Kidney (tissue), 14 donors: Measurements from ENCODE around the gene PDLIM7. TPM values are rescaled to one million over a fixed set of nuclear protein-coding genes. Genes with fewer than 3 reads are reported as not detected.

Source experiments
- DNase-seq, 5 donors: peaks; one replicate each; pipeline ENCODE4 v3.0.0-alpha.2; 2013 to 2020
- FAIRE-seq: peaks from 2 replicates; lab custom pipeline; 2012; peaks lifted over from hg19 to GRCh38; lab: Jason Lieb, UNC
- H3K27ac ChIP-seq, 2 donors: one replicate each; pipeline ENCODE4 v1.7.0; 2013; ENCODE audit warnings: low read depth in 2 of 2, low read length in 2 of 2, inconsistent platforms in 1 of 2
- H3K27me3 ChIP-seq: one replicate; pipeline ENCODE4 v1.7.1; 2013; ENCODE audit warnings: low read length, inconsistent platforms; ENCODE audit not compliant: control insufficient read depth, insufficient read depth
- H3K36me3 ChIP-seq, 3 donors: one replicate each; pipeline versions ENCODE4 v1.7.0 to v1.7.1; 2013; ENCODE audit warnings: low read length in 3 of 3, control low read depth in 1 of 3, inconsistent platforms in 1 of 3; ENCODE audit not compliant: insufficient read depth in 3 of 3, control insufficient read depth in 2 of 3
- H3K4me1 ChIP-seq, 3 donors: one replicate each; pipeline versions ENCODE4 v1.7.0 to v1.7.1; 2013; ENCODE audit warnings: low read length in 3 of 3, inconsistent platforms in 1 of 3, low read depth in 1 of 3; ENCODE audit not compliant: control insufficient read depth in 2 of 3, insufficient read depth in 2 of 3
- H3K4me3 ChIP-seq, 3 donors: one replicate each; pipeline versions ENCODE4 v1.7.0 to v1.8.1; 2013; ENCODE audit warnings: low read length in 3 of 3, control low read depth in 1 of 3, inconsistent platforms in 1 of 3
- H3K9ac ChIP-seq, 3 donors: one replicate each; pipeline versions ENCODE4 v1.7.0 to v1.7.1; 2013; ENCODE audit warnings: low read length in 3 of 3, control low read depth in 1 of 3, inconsistent platforms in 1 of 3
- H3K9me3 ChIP-seq, 3 donors: one replicate each; pipeline versions ENCODE4 v1.7.0 to v1.7.1; 2013; ENCODE audit warnings: low read length in 3 of 3, control low read depth in 1 of 3, inconsistent platforms in 1 of 3; ENCODE audit not compliant: control insufficient read depth in 2 of 3, insufficient read depth in 1 of 3
- intact Hi-C: fragments of 100-400 bp; cut with DNase I; formaldehyde crosslinking; loops from one replicate; pipeline ENCODE4 v1.11.1; 2022
- polyA plus RNA-seq: library from polyadenylated mRNA; stranded (reverse); fragments of 350-450 nt; fragmentation: Illumina TruSeq; extraction: RNeasy Lipid Tissue Mini Kit (QIAGEN cat#74804); gene quantifications from one replicate; pipeline ENCODE4 v1.2.3, GENCODE V29; 2014; ENCODE audit warnings: low read depth, low replicate concordance; ENCODE audit not compliant: insufficient read depth
- total RNA-seq: library from RNA; stranded (reverse); fragmentation: NEBNext Ultra II Directional; extraction: Animal tissue kit (Norgen Biotek cat#: 25700); gene quantifications from one replicate; pipeline ENCODE4 v1.2.1, GENCODE V29; 2021
- TF ChIP-seq, protein P1 (sequence below): IDR thresholded peaks from 3 replicates; pipeline ENCODE4 v1.5.1; 2012; ENCODE audit warnings: mild to moderate bottlenecking, moderate library complexity, borderline replicate concordance; ENCODE audit not compliant: insufficient read depth; ENCODE audit errors: extremely low read depth
- donor health status: control.
- donor health status: control.
- donor health status: control.
- donor health status: control.
- donor health status: control.
- donor health status: DM: yes; HTN: yes; CAD: no.
- donor health status: Normal renal cell carcinoma (clear cell type).

PDLIM7 gene
- total and polyA plus RNA-seq, 2 donors from 2014 or later: 46.4 to 89.7 TPM

DNA sequence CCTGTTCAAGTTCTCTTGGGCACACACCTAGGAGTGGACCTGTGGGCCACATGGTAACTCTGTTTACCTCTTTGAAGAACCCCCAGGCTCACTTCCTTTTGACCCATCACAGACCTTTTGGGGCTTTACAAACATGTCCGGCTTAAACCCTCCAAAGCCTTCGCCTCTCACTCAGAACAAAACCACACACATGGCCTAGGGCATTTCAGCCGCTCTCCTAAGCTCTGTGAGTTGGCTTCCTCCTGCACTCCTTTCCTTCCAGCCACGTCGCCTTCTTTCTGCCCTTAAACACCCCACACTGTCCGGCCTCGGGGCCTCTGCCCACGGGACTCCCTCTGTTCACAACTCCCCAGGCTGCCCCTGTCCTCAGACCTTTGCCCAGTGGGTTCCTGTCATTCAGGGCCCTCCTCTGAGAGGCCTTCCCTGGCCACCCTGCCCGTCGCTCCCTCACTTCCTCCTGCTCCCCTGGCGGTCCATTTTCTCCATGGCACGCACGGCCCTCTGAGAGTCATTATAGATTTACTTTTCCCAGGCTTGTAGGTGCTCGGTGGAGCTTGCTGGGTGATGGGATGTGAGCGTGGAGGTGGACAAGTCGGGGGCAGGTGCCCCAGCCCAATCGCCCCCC, 10.3 kb upstream of the PDLIM7 start:
- FAIRE-seq (no peak), DNase-seq (no peak)
- H3K9ac ChIP-seq: no peak overlapping the region
- H3K36me3 ChIP-seq: peaks cover 0 to 12% (median 9%) of the 10 kb centered on the region in 3 donors
- no peak overlapping the region for H3K27ac ChIP-seq
- no peaks in the 10 kb centered on the region for H3K9me3 ChIP-seq
- no peaks in the 10 kb centered on the region for H3K4me1 ChIP-seq
- intact Hi-C loops: no loop called here
- no peaks in the 10 kb centered on the region for H3K27me3 ChIP-seq
- no peak overlapping the region for H3K4me3 ChIP-seq
- TF ChIP-seq, protein P1, sequence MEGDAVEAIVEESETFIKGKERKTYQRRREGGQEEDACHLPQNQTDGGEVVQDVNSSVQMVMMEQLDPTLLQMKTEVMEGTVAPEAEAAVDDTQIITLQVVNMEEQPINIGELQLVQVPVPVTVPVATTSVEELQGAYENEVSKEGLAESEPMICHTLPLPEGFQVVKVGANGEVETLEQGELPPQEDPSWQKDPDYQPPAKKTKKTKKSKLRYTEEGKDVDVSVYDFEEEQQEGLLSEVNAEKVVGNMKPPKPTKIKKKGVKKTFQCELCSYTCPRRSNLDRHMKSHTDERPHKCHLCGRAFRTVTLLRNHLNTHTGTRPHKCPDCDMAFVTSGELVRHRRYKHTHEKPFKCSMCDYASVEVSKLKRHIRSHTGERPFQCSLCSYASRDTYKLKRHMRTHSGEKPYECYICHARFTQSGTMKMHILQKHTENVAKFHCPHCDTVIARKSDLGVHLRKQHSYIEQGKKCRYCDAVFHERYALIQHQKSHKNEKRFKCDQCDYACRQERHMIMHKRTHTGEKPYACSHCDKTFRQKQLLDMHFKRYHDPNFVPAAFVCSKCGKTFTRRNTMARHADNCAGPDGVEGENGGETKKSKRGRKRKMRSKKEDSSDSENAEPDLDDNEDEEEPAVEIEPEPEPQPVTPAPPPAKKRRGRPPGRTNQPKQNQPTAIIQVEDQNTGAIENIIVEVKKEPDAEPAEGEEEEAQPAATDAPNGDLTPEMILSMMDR: no peak

DNA sequence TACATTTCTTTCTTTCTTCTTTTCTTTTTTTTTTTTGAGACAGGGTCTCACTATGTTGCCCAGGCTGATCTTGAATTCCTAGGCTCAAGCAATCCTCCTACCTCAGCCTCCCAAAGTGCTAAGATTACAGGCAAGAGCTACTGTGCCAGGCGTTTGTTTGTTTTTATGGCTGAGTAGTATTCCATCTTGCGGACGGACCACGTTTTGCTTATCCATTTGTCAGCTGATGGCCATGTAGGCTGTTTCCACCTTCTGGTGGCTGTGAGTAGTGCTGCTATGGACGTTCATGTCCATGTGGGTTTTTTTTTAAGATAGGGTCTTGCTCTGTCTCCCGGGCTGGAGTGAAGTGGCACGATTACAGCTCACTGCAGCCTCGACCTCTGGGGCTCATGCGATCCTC, 9.8 kb upstream of the PDLIM7 start:
- Histone ChIP-seq H3K36me3 (peaks cover 0 to 7% (median 5%) of the 10 kb centered on the region in 3 donors), H3K9me3 (no peaks in the 10 kb centered on the region), H3K4me3 (no peak overlapping the region), H3K4me1 (no peaks in the 10 kb centered on the region), H3K9ac (no peak overlapping the region), H3K27ac (no peak overlapping the region), H3K27me3 (no peaks in the 10 kb centered on the region)
- intact Hi-C loops: no loop called here
- FAIRE-seq (no peak), DNase-seq (no peak)
- TF ChIP-seq, protein P1: no peak

DNA sequence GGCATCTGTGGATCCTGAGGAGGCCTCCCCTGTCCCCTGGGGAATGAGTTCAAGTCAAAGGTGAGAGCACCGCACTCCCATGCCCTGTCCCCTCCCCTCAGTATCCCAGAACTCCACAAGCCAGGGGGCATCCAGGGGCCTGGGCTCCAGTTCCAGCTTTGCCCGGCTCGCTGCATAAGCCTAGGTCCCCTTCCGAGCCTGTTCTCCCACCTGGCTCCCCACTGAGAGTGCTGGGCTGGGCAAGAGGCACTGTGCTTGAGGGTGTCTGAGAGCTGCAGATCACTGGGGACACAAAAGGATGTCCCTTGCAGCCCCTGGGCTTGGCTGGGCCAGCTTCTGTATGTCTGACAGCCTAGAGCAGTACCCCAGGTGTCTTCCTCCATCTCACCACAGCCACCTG, 7.7 kb upstream of the PDLIM7 start:
- Histone ChIP-seq H3K4me3 (no peak overlapping the region), H3K27ac (no peak overlapping the region), H3K9me3 (no peaks in the 10 kb centered on the region), H3K4me1 (no peaks in the 10 kb centered on the region), H3K36me3 (no peaks in the 10 kb centered on the region), H3K9ac (no peak overlapping the region), H3K27me3 (no peaks in the 10 kb centered on the region)
- FAIRE-seq (no peak), DNase-seq (no peak)
- TF ChIP-seq, protein P1: no peak
- intact Hi-C loops: no loop called here
